GM12892 (cell line): ENCODE data around the gene SLCO4A1.
"Not testable (repeated sequence)": the region's sequence is repeated elsewhere in the genome, so short reads cannot be mapped to it uniquely, and the experiment has no call there.

ENCODE experiments used
- DNase-seq: peaks from one replicate; pipeline ENCODE4 v3.0.0; 2011; ENCODE audit not compliant: insufficient read length
- FAIRE-seq: peaks from 2 replicates; lab custom pipeline; 2011; peaks lifted over from hg19 to GRCh38; lab: Jason Lieb, UNC
- POLR2A ChIP-seq: IDR thresholded peaks from 2 replicates; pipeline ENCODE4 v1.6.1; 2011; ENCODE audit warnings: low read depth, low read length, control low read depth
- POLR2AphosphoS5 ChIP-seq: IDR thresholded peaks from 2 replicates; pipeline ENCODE4 v1.6.1; 2011; ENCODE audit warnings: low read depth, low read length, control low read depth
- TAF1 ChIP-seq: IDR thresholded peaks from 2 replicates; pipeline ENCODE4 v1.6.1; 2011; ENCODE audit warnings: low read depth, mild to moderate bottlenecking, control low read depth, low read length, borderline replicate concordance

The SLCO4A1 gene

DNA sequence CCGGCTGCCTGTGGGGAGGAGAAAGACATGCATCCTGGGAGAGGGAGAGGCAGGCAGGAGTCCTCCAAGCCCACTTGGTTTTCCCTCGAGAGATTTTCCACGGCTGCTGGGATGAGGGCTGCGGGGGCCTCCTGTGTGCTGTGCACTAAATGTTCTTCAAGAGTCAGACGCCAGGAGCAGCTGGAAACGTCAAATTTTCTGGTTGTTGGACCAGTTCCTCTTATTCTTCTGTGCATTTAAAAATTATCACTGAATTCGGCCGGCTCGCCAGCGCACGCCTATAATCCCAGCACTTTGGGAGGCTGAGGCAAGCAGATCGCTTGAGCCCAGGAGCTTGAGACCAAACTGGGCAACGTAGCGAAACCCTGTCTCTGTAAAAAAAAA is 33.6 kb downstream of the SLCO4A1 start:
- no peak for FAIRE-seq
- no peak for TF ChIP-seq POLR2A
- no peak for TF ChIP-seq POLR2AphosphoS5
- no peak for TF ChIP-seq TAF1
- DNase-seq, result no peak

DNA sequence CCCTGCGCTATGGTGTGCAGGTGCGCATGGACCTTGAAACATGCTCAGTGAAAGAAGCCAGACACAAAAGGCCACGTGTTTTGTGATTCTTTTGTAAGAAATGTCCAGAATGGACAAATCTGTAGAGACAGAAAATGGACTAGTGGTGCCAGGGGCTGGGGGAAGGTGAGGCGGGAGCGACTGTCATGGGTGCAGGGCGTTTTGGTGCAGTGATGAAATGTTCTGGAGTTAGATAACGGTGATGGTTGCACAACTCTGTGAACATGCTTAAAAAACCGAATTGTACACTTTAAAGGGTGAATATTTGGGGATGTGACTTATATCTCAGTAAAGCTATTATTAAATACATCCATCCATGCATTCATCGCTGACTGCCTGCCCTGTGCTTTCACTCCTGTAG is 34.7 kb downstream of the SLCO4A1 start:
- FAIRE-seq (no peak), DNase-seq (no peak)
- TF ChIP-seq POLR2AphosphoS5, result no peak
- TF ChIP-seq TAF1, result no peak
- TF ChIP-seq POLR2A, result no peak

DNA sequence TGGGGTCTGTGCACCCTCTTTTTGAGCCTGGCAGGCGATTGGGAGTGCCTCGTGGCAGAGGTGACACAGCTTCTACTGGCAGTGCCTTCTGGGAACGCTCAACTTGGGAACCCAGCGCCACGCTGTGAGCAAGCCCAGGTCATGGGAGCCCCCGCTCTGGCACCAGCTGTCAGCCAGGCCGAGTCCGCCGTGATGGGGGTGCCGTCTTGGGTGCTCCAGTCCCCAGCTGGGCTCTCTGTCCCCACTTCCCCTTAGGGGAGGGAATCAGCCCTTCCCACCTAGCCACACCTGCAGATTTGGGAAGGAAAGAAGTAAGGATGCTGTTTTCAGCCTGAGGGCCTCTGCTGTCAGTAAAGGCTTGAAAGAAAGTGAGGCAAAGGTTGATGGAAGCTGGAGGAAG is 35.4 kb downstream of the SLCO4A1 start:
- TF ChIP-seq TAF1, result no peak
- TF ChIP-seq POLR2AphosphoS5, result no peak
- no peak for TF ChIP-seq POLR2A
- FAIRE-seq (no peak), DNase-seq (no peak)

DNA sequence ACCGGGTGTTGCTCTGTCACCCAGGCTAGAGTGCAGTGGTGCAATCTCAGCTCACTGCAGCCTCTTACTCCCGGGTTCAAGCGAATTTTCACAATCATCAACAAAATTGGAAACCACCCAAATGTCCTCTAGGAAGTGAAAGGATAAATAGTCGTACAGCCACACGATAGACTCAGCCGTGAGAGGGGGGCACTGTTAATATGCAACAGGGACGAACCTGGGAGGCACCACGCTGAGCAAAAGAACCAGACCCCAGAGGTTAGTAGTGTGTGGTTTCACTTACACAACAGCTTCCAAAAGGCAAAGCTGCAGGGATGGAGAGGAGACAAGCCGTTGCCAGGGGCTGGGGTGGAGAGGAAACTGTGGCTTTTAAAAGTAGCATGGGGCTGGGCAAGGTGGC is 36.2 kb downstream of the SLCO4A1 start:
- no peak for TF ChIP-seq TAF1
- no peak for TF ChIP-seq POLR2AphosphoS5
- TF ChIP-seq POLR2A, result no peak

DNA sequence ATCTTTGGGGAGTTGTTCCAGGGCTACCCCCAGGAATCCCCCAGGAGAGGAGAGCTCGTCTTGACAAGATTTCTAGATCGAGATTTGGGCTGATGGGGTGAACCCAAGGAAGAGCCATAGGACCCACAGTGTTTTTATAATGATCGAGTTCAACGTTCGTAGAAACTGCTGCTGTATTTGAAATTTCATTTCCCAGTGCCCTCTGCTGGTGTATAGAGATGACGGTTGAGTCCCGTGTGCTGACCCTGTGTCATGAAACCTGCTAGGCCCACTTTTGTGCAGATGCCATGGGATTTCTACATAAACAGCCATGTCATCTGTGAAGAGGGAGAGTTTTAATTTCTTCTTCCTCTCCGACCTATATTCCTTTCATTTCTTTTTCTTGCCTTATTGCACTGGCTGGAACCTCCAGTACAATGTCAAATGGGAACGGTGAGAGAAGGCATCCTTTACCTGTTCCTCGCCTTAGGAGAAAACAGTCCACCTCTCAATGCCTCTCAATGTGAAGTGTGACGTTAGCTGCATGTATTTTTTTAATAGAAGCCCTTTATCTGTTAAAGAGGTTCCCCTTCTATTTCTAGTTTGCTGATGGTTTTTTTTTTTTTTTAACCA is 37.8 kb downstream of the SLCO4A1 start:
- FAIRE-seq (no peak), DNase-seq (no peak)
- TF ChIP-seq POLR2AphosphoS5, result no peak
- no peak for TF ChIP-seq TAF1

More for the DNA sequence above, 36.2 kb downstream of the SLCO4A1 start:
- DNase-seq (no peak), FAIRE-seq (no peak)

DNA sequence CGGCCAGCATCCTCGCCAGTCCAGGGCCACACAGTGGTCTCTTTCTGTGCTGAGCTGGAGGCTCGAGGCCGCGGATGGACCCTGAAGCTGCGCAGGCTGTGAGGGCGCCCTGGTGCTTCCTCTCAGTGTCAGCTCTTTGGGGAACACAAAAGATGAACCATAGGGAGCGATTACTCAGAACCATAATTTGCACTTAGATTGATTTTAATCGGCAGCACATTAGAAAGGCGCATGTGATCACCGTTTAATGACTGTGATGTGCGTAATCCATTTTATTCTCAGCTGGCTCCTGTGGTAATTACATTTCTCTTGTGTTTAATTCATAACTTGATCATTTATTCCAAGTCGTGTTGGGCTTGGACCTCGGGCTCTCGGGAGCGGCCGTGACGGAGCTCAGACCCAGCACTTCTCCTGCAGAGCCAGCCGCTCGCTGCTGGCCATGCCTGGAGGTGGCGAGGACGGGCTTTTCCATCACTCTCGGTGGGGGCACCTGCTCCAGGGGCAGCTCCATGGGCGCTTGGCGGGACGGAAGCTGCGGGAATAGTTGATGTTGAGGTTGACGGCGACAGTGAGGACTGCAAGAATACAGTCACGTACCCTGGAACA is 40.7 kb downstream of the SLCO4A1 start:
- no peak for TF ChIP-seq TAF1
- no peak for TF ChIP-seq POLR2A
- TF ChIP-seq POLR2AphosphoS5, result no peak
- DNase-seq (no peak), FAIRE-seq (no peak)

DNA sequence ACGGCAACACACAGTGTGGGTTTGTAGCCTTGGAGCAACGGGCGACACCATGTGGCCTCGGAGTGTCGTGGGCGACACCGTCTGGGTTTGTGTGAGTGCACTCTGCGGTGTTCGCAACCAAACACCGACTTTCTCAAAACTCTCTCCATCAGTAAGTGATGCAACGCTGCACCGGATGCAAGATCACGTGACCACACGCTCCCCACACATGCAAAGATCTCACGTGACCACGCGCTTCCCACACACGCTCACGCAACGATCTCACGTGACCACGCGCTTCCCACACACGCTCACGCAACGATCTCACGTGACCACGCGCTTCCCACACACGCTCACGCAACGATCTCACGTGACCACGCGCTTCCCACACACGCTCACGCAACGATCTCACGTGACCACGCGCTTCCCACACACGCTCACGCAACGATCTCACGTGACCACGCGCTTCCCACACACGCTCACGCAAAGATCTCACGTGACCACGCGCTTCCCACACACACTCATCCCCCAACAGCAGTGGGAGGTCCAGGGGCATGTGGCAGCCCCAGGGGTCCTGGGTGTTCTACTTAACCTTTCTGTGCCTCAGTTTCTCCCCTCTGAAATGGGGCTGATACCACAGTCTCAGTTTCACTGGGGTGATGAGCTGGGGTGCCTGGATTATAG is 41.5 kb downstream of the SLCO4A1 start:
- FAIRE-seq, DNase-seq: not testable (repeated sequence)

DNA sequence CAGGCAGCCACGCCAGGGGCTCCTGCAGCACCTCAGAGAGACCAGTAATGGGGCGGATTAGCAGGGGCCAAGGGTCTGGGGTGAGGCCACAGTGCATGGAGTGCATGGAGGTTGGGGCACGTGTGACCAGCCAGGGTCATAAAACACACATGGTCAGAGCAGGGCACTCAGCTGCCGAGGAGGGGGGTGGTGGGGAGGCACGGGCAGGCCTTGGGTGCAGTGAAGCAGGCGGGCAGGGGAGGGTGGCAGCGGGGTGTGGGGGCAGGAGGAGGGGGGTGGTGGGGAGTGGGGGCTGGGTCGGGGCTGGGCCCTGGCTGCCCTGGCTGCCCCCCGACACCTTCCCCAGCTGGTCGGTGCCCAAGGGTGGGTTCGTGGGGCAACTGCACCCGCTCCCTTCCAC is 42.7 kb downstream of the SLCO4A1 start:
- DNase-seq (no peak), FAIRE-seq (no peak)
- TF ChIP-seq POLR2AphosphoS5 (no peak), TAF1 (no peak), POLR2A (no peak)

DNA sequence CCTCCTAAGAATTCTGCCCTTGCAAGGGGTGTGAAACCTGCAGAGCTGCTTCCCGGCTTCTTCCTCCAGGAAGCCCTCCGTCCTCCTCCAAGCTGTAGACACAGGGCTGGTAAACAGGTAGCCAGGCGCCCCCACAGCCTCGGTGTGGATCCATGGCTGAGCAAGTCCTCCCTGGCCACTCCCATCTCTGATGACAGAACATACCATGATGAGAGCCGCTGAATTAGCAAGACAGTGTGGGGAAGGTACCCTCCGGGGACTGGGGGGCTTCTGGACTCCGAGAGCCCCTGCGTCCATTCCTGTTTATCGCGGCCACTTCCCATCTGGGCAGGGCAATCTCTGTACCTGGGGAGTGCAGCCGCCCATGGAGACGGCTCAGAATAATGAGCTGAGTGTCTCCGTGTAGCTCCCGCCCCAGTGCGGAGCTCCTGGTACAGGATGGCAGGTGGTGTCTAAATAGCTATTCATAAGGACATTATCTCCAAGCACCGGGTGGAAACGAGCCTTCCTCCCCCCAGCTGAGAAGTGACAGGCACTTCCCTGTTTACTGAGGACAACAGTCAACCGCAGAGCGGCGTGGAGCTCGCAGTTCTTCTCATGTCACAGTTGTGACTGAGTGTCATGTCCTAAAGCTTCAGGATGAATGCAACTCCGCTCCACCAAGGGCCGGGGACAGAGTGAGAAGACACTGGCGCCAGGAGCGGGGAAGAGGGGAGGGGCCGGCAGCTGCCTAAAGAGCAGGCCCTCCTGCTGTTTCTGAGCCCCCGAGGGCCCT is 43.7 kb downstream of the SLCO4A1 start:
- FAIRE-seq (no peak), DNase-seq (no peak)
- TF ChIP-seq TAF1 (no peak), POLR2AphosphoS5 (no peak), POLR2A (no peak)

DNA sequence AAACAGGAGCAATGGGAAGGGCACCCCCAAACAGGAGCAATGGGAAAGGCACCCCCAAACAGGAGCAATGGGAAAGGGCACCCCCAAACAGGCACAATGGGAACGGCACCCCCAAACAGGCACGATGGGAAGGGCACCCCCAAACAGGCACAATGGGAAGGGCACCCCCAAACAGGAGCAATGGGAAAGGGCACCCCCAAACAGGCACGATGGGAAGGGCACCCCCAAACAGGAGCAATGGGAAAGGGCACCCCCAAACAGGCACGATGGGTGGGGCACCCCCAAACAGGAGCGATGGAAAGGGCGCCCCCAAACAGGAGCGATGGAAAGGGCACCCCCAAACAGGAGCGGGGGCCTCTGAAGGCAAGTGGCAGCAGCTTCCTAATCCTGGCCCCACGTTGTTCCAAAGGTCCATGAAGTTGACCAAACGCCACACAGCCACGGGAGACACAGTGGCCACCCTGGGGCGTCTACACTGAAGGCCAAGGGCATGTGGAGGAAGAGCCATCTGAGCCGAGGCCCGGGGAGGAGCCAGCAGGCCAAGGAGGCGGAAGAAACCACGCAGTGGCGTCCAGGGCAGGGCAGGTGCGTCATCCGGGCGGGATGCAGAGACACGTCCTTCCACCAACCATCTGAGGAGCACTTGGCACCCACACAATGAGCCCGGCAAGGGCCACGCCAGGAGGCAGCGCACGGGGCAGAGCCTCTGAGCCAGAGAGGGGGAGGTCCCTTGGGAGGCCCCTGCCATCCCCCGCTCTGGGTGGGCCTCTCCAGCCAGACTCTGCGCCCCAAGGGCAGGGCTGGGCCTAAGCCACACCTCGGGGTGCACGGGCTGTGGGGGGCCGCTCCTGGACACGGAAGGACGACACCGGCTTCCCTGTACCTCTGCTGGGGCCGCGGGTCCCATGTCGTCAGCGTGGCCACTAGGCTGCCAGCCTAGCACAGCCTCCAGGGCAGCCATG is 44.8 kb downstream of the SLCO4A1 start:
- TF ChIP-seq TAF1 (no peak), POLR2AphosphoS5 (no peak), POLR2A (no peak)
- FAIRE-seq (no peak), DNase-seq (no peak)

DNA sequence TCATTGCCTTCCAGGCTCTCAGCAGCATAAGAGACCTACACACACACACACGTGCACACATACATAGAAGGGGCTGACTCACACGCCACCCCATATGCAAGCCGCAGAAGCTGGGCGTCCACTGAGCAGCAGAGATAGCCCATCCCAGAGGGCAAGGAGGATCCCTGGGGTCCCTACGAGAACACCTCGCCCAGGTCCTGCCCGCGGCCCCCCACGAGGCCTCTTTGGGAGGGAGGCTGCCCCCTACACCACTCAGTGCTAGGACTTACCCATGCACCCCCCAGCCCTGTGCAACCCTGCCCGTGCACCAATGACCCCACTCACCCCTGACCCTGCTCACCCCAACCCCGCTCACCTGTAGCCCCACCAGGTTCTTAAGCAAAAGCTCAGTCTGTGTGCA is 45.8 kb downstream of the SLCO4A1 start:
- DNase-seq (no peak), FAIRE-seq (no peak)
- TF ChIP-seq POLR2A (no peak), TAF1 (no peak)
